Measurements from ENCODE around the gene HFE. TPM values are rescaled to one million over a fixed set of nuclear protein-coding genes. Genes with fewer than 3 reads are reported as not detected.

Gene HFE
- total and polyA plus RNA-seq, 2 of the 13 experiments (the other 11 are each of a cell fraction or from before 2014, with no cell fraction given): 3.7 to 6.3 TPM

GRCh38 chr6:26065952-26066380 lies 21.3 kb upstream of the HFE start (continued):
- TF ChIP-seq ZBTB39 (CRISPR knock-in tag; IDR thresholded peaks at IDR 0.05): no peak
- no peak for TF ChIP-seq ZNF337 (CRISPR knock-in tag; IDR thresholded peaks at IDR 0.05; ENCODE audit: borderline replicate concordance, low read depth)
- no peak for TF ChIP-seq ZIK1 (CRISPR knock-in tag; IDR thresholded peaks at IDR 0.05; ENCODE audit: borderline replicate concordance, low read depth)
- TF ChIP-seq LCORL (IDR thresholded peaks at IDR 0.05): no peak
- peak; percentile 39; the same call in 1 of the 2 replicates for TF ChIP-seq LCORL (CRISPR knock-in tag; IDR thresholded peaks at IDR 0.05)
- TF ChIP-seq NKX3-1 (CRISPR knock-in tag; IDR thresholded peaks at IDR 0.05): no peak
- TF ChIP-seq MXD3 (CRISPR knock-in tag; IDR thresholded peaks at IDR 0.05): no peak
- no peak for TF ChIP-seq ZNF44 (CRISPR knock-in tag; IDR thresholded peaks at IDR 0.05)
- no peak for TF ChIP-seq ZUFSP (CRISPR knock-in tag; IDR thresholded peaks at IDR 0.05; ENCODE audit: borderline replicate concordance)
- no peak for TF ChIP-seq ARID2 (CRISPR knock-in tag; IDR thresholded peaks at IDR 0.05; ENCODE audit: borderline replicate concordance)
- no peak for TF ChIP-seq NR0B2 (CRISPR knock-in tag; IDR thresholded peaks at IDR 0.05)
- peak in 1 of 2 experiments; percentile 58; a peak in 1 of 4 replicates for TF ChIP-seq KLF16 (CRISPR knock-in tag; IDR thresholded peaks at IDR 0.05)
- TF ChIP-seq ZNF431 (CRISPR knock-in tag; IDR thresholded peaks at IDR 0.05; ENCODE audit: borderline replicate concordance, low read depth): no peak
- peak; percentile 36; the same call in 1 of the 2 replicates for TF ChIP-seq HMGXB3 (CRISPR knock-in tag; IDR thresholded peaks at IDR 0.05; ENCODE audit: borderline replicate concordance)
- no peak for TF ChIP-seq MYNN (CRISPR knock-in tag; IDR thresholded peaks at IDR 0.05; ENCODE audit: low read depth)
- peak; percentile 95 to 98 for TF ChIP-seq MAFK (conservative IDR thresholded peaks at IDR 0.05 in 1 of 2, IDR thresholded peaks at IDR 0.05 in 1 of 2; ENCODE audit: low read length in 2 of 2)
- TF ChIP-seq DR1 (CRISPR knock-in tag; IDR thresholded peaks at IDR 0.05): no peak
- TF ChIP-seq ZNF124 (CRISPR knock-in tag; IDR thresholded peaks at IDR 0.05): 0 out of 2 replicates have a peak, but pooled peaks have one; percentile 37
- no peak for TF ChIP-seq YY1 (IDR thresholded peaks at IDR 0.05; ENCODE audit: insufficient read depth, insufficient replicate concordance, low read depth, low read length)
- no peak for TF ChIP-seq RAD51 (IDR thresholded peaks at IDR 0.05; ENCODE audit: borderline replicate concordance)
- peak; percentile 57; the same call in 1 of the 2 replicates for TF ChIP-seq SMAD3 (CRISPR knock-in tag; IDR thresholded peaks at IDR 0.05)
- TF ChIP-seq ZNF160 (CRISPR knock-in tag; IDR thresholded peaks at IDR 0.05): no peak
